PFSK-1 (cell line): ENCODE measurements around the gene NRSN2.

Experiments
- POLR2AphosphoS5 ChIP-seq: IDR thresholded peaks from 2 replicates; pipeline ENCODE4 v1.6.1; 2012; ENCODE audit warnings: low read depth, mild to moderate bottlenecking, control low read depth, low read length, moderate library complexity
- SIN3A ChIP-seq: IDR thresholded peaks from 2 replicates; pipeline ENCODE4 v1.6.1; 2012; ENCODE audit warnings: mild to moderate bottlenecking, low read length, moderate library complexity, borderline replicate concordance; ENCODE audit not compliant: insufficient read depth
- TAF1 ChIP-seq: IDR thresholded peaks from 2 replicates; pipeline ENCODE4 v1.6.1; 2012; ENCODE audit warnings: low read length, control low read depth, borderline replicate concordance; ENCODE audit not compliant: insufficient read depth

DNA sequence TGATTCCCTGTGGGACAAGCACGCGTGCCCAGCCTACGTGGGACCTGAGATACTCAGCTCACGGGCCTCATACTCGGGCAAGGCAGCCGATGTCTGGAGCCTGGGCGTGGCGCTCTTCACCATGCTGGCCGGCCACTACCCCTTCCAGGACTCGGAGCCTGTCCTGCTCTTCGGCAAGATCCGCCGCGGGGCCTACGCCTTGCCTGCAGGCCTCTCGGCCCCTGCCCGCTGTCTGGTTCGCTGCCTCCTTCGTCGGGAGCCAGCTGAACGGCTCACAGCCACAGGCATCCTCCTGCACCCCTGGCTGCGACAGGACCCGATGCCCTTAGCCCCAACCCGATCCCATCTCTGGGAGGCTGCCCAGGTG lies 49.3 kb downstream of the NRSN2 start:
- TF ChIP-seq SIN3A (no peak), TAF1 (no peak), POLR2AphosphoS5 (no peak)
